HG03095 (cell line): Measurements from ENCODE around the gene SF3A2.

Source experiments
- ATAC-seq: cut with Tn5 transposase; IDR thresholded peaks from one replicate; pipeline ENCODE4 v1.9.1; 2021; ENCODE audit warnings: moderate library complexity; ENCODE audit not compliant: unreplicated experiment

Gene SF3A2

GRCh38 chr19:2207991-2208860 is 28.4 kb upstream of the SF3A2 start:
- ATAC-seq, result no peak

GRCh38 chr19:2208975-2209374 is 27.6 kb upstream of the SF3A2 start:
- no peak for ATAC-seq

- no peak for ATAC-seq
Measured at GRCh38 chr19:2209408-2209807, 27.2 kb upstream of the SF3A2 start.

GRCh38 chr19:2210206-2210605 is 26.4 kb upstream of the SF3A2 start:
- ATAC-seq, result no peak

- ATAC-seq, result no peak
Measured at GRCh38 chr19:2210987-2211740, 25.5 kb upstream of the SF3A2 start.

- ATAC-seq, result no peak
Measured at GRCh38 chr19:2212861-2213711, 23.5 kb upstream of the SF3A2 start.

GRCh38 chr19:2213799-2214198 is 22.8 kb upstream of the SF3A2 start:
- no peak for ATAC-seq

- ATAC-seq, result no peak
Measured at GRCh38 chr19:2214251-2214650, 22.4 kb upstream of the SF3A2 start.

- ATAC-seq, result no peak
Measured at GRCh38 chr19:2215281-2215751, 21.3 kb upstream of the SF3A2 start.

- no peak for ATAC-seq
Measured at GRCh38 chr19:2216361-2217225, 20.0 kb upstream of the SF3A2 start.

GRCh38 chr19:2217591-2217990 is 19.0 kb upstream of the SF3A2 start:
- ATAC-seq, result no peak

- ATAC-seq, result no peak
Measured at GRCh38 chr19:2219726-2220125, 16.9 kb upstream of the SF3A2 start.

- no peak for ATAC-seq
Measured at GRCh38 chr19:2221250-2221831, 15.3 kb upstream of the SF3A2 start.

- no peak for ATAC-seq
Measured at GRCh38 chr19:2221918-2222317, 14.7 kb upstream of the SF3A2 start.

GRCh38 chr19:2223391-2223790 is 13.2 kb upstream of the SF3A2 start:
- ATAC-seq, result no peak

- ATAC-seq, result no peak
Measured at GRCh38 chr19:2223959-2224358, 12.7 kb upstream of the SF3A2 start.

GRCh38 chr19:2224754-2225349 is 11.8 kb upstream of the SF3A2 start:
- ATAC-seq, result no peak

- ATAC-seq, result no peak
Measured at GRCh38 chr19:2225415-2226050, 11.1 kb upstream of the SF3A2 start.
